Measurements from ENCODE around the gene ANGPTL8.

ANGPTL8 gene

GRCh38 chr19:11247934-11248333 lies 8.5 kb downstream of the ANGPTL8 start:
- TF ChIP-seq, protein P1, sequence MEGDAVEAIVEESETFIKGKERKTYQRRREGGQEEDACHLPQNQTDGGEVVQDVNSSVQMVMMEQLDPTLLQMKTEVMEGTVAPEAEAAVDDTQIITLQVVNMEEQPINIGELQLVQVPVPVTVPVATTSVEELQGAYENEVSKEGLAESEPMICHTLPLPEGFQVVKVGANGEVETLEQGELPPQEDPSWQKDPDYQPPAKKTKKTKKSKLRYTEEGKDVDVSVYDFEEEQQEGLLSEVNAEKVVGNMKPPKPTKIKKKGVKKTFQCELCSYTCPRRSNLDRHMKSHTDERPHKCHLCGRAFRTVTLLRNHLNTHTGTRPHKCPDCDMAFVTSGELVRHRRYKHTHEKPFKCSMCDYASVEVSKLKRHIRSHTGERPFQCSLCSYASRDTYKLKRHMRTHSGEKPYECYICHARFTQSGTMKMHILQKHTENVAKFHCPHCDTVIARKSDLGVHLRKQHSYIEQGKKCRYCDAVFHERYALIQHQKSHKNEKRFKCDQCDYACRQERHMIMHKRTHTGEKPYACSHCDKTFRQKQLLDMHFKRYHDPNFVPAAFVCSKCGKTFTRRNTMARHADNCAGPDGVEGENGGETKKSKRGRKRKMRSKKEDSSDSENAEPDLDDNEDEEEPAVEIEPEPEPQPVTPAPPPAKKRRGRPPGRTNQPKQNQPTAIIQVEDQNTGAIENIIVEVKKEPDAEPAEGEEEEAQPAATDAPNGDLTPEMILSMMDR (conservative IDR thresholded peaks at IDR 0.05) = no peak
- no peak overlapping the region for H3K27ac ChIP-seq

DNA sequence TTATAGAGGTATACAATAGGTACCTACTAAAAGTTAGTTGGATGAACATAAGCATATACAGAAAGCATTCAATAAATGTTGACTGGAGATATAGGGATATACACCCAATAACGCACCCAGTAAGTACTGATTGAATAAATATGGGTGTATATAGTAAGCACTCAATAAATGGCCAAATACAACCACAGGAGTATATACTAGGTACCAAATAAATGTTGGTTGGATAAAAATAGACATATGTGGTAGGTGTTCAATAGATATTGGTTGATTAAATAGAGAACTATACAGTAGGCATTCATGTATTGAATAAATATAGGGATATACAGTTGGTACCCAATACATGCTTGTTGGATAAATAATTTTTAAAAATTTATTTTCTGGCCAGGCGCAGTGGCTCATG lies 9.4 kb downstream of the ANGPTL8 start:
- H3K27ac ChIP-seq = no peak overlapping the region
- TF ChIP-seq, protein P1 (conservative IDR thresholded peaks at IDR 0.05) = no peak

GRCh38 chr19:11251217-11251616 lies 11.8 kb downstream of the ANGPTL8 start:
- H3K27ac ChIP-seq = no peak overlapping the region
- TF ChIP-seq, protein P1 (conservative IDR thresholded peaks at IDR 0.05) = no peak

- TF ChIP-seq, protein P1 (conservative IDR thresholded peaks at IDR 0.05) = no peak
- H3K27ac ChIP-seq = no peak overlapping the region
Measured at GRCh38 chr19:11251650-11252314, 12.4 kb downstream of the ANGPTL8 start.

DNA sequence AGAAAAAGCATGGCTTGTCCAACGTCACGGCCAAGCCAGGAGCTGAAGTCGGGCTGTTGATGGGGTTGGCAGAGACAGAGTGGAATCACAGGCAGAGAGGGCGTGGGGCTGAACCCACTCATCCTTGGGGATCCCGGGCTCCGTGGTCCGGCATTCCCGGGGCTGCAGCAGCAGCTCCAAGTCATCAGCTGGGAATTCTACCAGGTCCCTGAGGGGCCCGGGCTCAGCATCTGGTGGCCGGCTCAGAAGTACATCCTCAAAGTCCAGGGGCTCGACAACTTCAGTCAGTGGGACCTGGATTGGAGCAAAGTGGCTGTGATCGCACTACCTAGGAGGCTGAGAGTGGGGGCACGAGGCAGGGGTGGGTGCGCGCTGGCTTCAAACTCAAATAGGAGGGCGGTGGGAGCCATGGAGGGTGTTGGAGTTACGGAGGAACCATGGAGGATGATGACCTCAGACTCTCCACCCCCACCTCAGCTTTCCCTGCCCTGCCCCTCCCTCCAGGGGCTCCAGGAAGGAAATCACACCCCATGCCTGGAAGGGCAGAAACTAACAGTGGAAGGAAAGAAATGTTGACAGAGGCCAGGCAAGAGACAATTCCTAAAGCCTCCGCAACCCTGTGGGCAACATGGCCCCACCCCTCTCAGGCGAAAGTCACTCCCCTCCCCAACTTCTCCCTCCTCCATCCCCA lies 13.4 kb downstream of the ANGPTL8 start:
- TF ChIP-seq, protein P1 (conservative IDR thresholded peaks at IDR 0.05) = no peak

DNA sequence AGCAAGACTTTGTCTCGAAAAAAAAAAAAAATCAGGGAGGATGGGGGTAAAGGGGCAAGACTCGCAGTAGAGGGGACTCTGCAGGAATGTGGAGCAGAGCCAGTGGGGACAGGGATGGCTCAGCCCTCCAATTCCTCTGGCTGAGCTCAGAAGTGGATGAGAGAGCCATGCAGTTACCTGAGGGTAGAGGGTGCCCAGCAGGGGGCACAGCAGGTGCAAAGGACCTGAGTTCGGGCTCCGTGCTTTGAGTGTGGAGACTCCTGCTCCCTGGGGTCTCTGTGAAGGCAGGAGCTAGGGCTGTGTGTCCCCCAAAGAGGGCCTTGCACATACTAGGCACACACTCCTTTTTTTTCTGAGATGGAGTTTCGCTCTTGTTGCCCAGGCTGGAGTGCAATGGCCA lies 15.2 kb downstream of the ANGPTL8 start:
- H3K27ac ChIP-seq = no peak overlapping the region
- TF ChIP-seq, protein P1 (conservative IDR thresholded peaks at IDR 0.05) = no peak

More for the DNA sequence above, 13.4 kb downstream of the ANGPTL8 start:
- H3K27ac ChIP-seq = no peak overlapping the region

GRCh38 chr19:11256189-11256588 lies 16.8 kb downstream of the ANGPTL8 start:
- TF ChIP-seq, protein P1 (conservative IDR thresholded peaks at IDR 0.05) = no peak
- no peak overlapping the region for H3K27ac ChIP-seq
